HepG2 (cell line): ENCODE data around the gene CCL22. TPM values are rescaled to one million over a fixed set of nuclear protein-coding genes. Genes with fewer than 3 reads are reported as not detected.

ENCODE experiments used
- DR1 ChIP-seq: sonication (generic); formaldehyde crosslinking; IDR thresholded peaks from 2 replicates; pipeline ENCODE4 v1.8.0; 2021; ENCODE audit warnings: mild to moderate bottlenecking, missing genetic modification reagents, inconsistent platforms
- GABPB1 ChIP-seq: IDR thresholded peaks from 2 replicates; pipeline ENCODE4 v1.6.1; 2016; ENCODE audit warnings: mild to moderate bottlenecking, missing genetic modification reagents, moderate library complexity, missing compliant biosample characterization
- LCORL ChIP-seq, 2 experiments: fragments of 450-650 bp in 1 of 2; sonication (generic) in 1 of 2; formaldehyde crosslinking in 1 of 2; IDR thresholded peaks; 2 replicates each; pipeline versions ENCODE4 v1.5.0 to v1.6.1; 2017 to 2020; ENCODE audit warnings: antibody characterized with exemption in 1 of 2, missing genetic modification reagents in 1 of 2
- MTA3 ChIP-seq: sonication (generic); formaldehyde crosslinking; IDR thresholded peaks from 2 replicates; pipeline ENCODE4 v1.4.0; 2020; ENCODE audit warnings: missing genetic modification reagents
- RARA ChIP-seq: IDR thresholded peaks from 2 replicates; pipeline ENCODE4 v1.6.1; 2016; ENCODE audit warnings: missing genetic modification reagents, missing compliant biosample characterization
- SETDB1 ChIP-seq: sonication (generic); formaldehyde crosslinking; IDR thresholded peaks from 2 replicates; pipeline ENCODE4 v1.5.1; 2020; ENCODE audit warnings: missing genetic modification reagents, mild to moderate bottlenecking, borderline replicate concordance
- ZNF207 ChIP-seq: fragments of 450-650 bp; IDR thresholded peaks from 2 replicates; pipeline ENCODE4 v1.6.1; 2016; ENCODE audit warnings: antibody characterized with exemption, borderline replicate concordance
- ZNF496 ChIP-seq: sonication (generic); formaldehyde crosslinking; IDR thresholded peaks from 2 replicates; pipeline ENCODE4 v1.8.1; 2023; ENCODE audit warnings: mild to moderate bottlenecking, moderate library complexity, missing genetic modification reagents; ENCODE audit not compliant: insufficient replicate concordance
- ZNF766 ChIP-seq: sonication (generic); formaldehyde crosslinking; IDR thresholded peaks from 2 replicates; pipeline ENCODE4 v1.5.0; 2020; ENCODE audit warnings: missing genetic modification reagents, borderline replicate concordance
- ZNF792 ChIP-seq: IDR thresholded peaks from 2 replicates; pipeline ENCODE4 v1.6.1; 2016
- ZNF83 ChIP-seq: sonication (generic); formaldehyde crosslinking; IDR thresholded peaks from 2 replicates; pipeline ENCODE4 v1.4.0; 2020; ENCODE audit warnings: missing genetic modification reagents, mild to moderate bottlenecking, borderline replicate concordance
- ZSCAN21 ChIP-seq: sonication (generic); formaldehyde crosslinking; IDR thresholded peaks from 2 replicates; pipeline ENCODE4 v1.8.0; 2022; ENCODE audit warnings: mild to moderate bottlenecking, missing genetic modification reagents, moderate library complexity, borderline replicate concordance
- polyA plus RNA-seq, 8 experiments: library from polyadenylated mRNA; depleted of rRNA in 3 of 8; stranded (reverse) in 7 of 8; unstranded in 1 of 8; fragments of >200 nt; fragmentation: Illumina TruSeq in 4 of 8; extraction: Trizol in 4 of 8; gene quantifications; 2 replicates each; pipeline versions ENCODE4 v1.2.1 to v1.2.3, GENCODE V29; 2011 to 2016; ENCODE audit warnings: low read depth in 4 of 8, missing spikeins in 1 of 8, mixed read lengths in 1 of 8; ENCODE audit not compliant: insufficient read depth in 1 of 8
- total RNA-seq, 5 experiments: library from RNA; depleted of rRNA; stranded (reverse); fragments of >200 nt; fragmentation: Illumina TruSeq; extraction: Trizol; gene quantifications; 2 replicates each; pipeline ENCODE4 v1.2.3, GENCODE V29; 2016; ENCODE audit warnings: low read depth in 1 of 5
- TF ChIP-seq, protein P1 (sequence below): sonication (generic); formaldehyde crosslinking; IDR thresholded peaks from 2 replicates; pipeline ENCODE4 v1.4.0; 2020; ENCODE audit warnings: missing genetic modification reagents, borderline replicate concordance
- TF ChIP-seq, protein P2 (sequence below): sonication (generic); formaldehyde crosslinking; IDR thresholded peaks from 2 replicates; pipeline ENCODE4 v1.5.1; 2020; ENCODE audit warnings: mild to moderate bottlenecking, missing genetic modification reagents, moderate library complexity
- TF ChIP-seq, protein P3 (sequence below): sonication (generic); formaldehyde crosslinking; IDR thresholded peaks from 2 replicates; pipeline ENCODE4 v1.8.0; 2023; ENCODE audit warnings: mild to moderate bottlenecking, missing genetic modification reagents
- TF ChIP-seq, protein P4 (sequence below): sonication (generic); formaldehyde crosslinking; IDR thresholded peaks from 2 replicates; pipeline ENCODE4 v1.9.0; 2021; ENCODE audit warnings: missing genetic modification reagents, borderline replicate concordance

Gene CCL22
- total and polyA plus RNA-seq, 2 of the 13 experiments (the other 11 are each of a cell fraction or from before 2014, with no cell fraction given): not detected

DNA sequence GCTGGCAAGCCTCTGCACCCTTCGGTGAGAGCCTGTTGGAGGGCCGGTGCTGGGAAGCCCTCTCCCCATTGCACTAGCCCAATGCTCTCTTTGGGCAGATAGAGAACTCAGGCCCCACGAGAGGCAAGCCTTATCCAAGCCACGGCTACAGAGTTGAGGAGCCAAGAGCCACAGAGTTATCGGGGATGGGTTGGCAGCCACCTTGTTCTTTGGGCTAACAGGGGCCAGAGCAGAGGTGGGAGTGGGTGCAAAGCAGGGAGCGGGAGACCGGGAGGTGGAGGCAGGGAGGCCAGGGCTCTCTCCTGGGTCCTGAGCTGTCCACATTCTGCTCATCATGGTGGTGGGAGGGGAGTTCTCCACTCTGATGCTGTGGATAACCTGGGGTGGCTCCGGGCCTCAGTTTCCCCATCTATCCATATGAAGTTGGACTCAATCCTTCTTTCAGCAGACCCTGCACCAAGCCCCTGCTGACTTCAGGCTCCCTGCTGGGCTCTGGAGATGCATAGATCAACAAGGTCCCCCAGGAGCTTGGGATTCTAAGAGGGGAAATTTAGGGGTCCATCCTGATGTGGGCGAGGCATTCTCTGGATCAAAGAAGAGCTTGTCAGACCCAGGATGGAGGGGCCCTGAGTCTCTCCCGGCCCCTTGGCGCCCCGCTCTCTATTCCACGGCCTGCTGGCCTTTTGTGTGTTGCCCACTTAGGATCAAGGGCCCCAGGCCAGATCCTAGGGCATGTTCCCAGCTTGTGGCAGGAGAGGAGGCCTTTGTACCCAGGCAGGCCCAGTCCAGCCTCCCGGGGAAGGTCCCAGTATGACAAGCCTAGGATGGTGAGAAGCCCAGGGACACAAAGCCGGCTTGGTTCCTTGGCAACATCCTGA, 13.2 kb downstream of the CCL22 start (continued):
- no peak for TF ChIP-seq ZNF83 (CRISPR knock-in tag)
- no peak for TF ChIP-seq ZNF792 (CRISPR knock-in tag)
- TF ChIP-seq SETDB1 (CRISPR knock-in tag): no peak; the same call in 1 of the 2 replicates
- TF ChIP-seq, protein P1, sequence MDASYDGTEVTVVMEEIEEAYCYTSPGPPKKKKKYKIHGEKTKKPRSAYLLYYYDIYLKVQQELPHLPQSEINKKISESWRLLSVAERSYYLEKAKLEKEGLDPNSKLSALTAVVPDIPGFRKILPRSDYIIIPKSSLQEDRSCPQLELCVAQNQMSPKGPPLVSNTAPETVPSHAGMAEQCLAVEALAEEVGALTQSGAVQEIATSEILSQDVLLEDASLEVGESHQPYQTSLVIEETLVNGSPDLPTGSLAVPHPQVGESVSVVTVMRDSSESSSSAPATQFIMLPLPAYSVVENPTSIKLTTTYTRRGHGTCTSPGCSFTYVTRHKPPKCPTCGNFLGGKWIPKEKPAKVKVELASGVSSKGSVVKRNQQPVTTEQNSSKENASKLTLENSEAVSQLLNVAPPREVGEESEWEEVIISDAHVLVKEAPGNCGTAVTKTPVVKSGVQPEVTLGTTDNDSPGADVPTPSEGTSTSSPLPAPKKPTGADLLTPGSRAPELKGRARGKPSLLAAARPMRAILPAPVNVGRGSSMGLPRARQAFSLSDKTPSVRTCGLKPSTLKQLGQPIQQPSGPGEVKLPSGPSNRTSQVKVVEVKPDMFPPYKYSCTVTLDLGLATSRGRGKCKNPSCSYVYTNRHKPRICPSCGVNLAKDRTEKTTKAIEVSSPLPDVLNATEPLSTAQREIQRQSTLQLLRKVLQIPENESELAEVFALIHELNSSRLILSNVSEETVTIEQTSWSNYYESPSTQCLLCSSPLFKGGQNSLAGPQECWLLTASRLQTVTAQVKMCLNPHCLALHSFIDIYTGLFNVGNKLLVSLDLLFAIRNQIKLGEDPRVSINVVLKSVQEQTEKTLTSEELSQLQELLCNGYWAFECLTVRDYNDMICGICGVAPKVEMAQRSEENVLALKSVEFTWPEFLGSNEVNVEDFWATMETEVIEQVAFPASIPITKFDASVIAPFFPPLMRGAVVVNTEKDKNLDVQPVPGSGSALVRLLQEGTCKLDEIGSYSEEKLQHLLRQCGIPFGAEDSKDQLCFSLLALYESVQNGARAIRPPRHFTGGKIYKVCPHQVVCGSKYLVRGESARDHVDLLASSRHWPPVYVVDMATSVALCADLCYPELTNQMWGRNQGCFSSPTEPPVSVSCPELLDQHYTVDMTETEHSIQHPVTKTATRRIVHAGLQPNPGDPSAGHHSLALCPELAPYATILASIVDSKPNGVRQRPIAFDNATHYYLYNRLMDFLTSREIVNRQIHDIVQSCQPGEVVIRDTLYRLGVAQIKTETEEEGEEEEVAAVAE (CRISPR knock-in tag): no peak
- no peak for TF ChIP-seq RARA (CRISPR knock-in tag)
- no peak for TF ChIP-seq ZNF207
- TF ChIP-seq, protein P2, sequence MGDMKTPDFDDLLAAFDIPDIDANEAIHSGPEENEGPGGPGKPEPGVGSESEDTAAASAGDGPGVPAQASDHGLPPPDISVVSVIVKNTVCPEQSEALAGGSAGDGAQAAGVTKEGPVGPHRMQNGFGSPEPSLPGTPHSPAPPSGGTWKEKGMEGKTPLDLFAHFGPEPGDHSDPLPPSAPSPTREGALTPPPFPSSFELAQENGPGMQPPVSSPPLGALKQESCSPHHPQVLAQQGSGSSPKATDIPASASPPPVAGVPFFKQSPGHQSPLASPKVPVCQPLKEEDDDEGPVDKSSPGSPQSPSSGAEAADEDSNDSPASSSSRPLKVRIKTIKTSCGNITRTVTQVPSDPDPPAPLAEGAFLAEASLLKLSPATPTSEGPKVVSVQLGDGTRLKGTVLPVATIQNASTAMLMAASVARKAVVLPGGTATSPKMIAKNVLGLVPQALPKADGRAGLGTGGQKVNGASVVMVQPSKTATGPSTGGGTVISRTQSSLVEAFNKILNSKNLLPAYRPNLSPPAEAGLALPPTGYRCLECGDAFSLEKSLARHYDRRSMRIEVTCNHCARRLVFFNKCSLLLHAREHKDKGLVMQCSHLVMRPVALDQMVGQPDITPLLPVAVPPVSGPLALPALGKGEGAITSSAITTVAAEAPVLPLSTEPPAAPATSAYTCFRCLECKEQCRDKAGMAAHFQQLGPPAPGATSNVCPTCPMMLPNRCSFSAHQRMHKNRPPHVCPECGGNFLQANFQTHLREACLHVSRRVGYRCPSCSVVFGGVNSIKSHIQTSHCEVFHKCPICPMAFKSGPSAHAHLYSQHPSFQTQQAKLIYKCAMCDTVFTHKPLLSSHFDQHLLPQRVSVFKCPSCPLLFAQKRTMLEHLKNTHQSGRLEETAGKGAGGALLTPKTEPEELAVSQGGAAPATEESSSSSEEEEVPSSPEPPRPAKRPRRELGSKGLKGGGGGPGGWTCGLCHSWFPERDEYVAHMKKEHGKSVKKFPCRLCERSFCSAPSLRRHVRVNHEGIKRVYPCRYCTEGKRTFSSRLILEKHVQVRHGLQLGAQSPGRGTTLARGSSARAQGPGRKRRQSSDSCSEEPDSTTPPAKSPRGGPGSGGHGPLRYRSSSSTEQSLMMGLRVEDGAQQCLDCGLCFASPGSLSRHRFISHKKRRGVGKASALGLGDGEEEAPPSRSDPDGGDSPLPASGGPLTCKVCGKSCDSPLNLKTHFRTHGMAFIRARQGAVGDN (CRISPR knock-in tag): no peak
- no peak for TF ChIP-seq MTA3 (CRISPR knock-in tag)
- TF ChIP-seq LCORL (IDR thresholded peaks at IDR 0.05): no peak
- TF ChIP-seq LCORL (CRISPR knock-in tag; IDR thresholded peaks at IDR 0.05): no peak; the same call in 1 of the 2 replicates
- no peak for TF ChIP-seq ZSCAN21 (CRISPR knock-in tag)
- TF ChIP-seq DR1 (CRISPR knock-in tag): no peak
- TF ChIP-seq, protein P3, sequence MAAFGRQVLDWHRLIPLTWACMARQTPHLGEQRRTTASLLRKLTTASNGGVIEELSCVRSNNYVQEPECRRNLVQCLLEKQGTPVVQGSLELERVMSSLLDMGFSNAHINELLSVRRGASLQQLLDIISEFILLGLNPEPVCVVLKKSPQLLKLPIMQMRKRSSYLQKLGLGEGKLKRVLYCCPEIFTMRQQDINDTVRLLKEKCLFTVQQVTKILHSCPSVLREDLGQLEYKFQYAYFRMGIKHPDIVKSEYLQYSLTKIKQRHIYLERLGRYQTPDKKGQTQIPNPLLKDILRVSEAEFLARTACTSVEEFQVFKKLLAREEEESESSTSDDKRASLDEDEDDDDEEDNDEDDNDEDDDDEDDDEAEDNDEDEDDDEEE: no peak; the same call in 1 of the 2 replicates
- no peak for TF ChIP-seq ZNF496 (CRISPR knock-in tag)
- TF ChIP-seq, protein P4, sequence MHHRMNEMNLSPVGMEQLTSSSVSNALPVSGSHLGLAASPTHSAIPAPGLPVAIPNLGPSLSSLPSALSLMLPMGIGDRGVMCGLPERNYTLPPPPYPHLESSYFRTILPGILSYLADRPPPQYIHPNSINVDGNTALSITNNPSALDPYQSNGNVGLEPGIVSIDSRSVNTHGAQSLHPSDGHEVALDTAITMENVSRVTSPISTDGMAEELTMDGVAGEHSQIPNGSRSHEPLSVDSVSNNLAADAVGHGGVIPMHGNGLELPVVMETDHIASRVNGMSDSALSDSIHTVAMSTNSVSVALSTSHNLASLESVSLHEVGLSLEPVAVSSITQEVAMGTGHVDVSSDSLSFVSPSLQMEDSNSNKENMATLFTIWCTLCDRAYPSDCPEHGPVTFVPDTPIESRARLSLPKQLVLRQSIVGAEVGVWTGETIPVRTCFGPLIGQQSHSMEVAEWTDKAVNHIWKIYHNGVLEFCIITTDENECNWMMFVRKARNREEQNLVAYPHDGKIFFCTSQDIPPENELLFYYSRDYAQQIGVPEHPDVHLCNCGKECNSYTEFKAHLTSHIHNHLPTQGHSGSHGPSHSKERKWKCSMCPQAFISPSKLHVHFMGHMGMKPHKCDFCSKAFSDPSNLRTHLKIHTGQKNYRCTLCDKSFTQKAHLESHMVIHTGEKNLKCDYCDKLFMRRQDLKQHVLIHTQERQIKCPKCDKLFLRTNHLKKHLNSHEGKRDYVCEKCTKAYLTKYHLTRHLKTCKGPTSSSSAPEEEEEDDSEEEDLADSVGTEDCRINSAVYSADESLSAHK: no peak
- TF ChIP-seq ZNF766: no peak
- TF ChIP-seq GABPB1: no peak
